ENCODE measurements around the gene SMIM29.

DNA sequence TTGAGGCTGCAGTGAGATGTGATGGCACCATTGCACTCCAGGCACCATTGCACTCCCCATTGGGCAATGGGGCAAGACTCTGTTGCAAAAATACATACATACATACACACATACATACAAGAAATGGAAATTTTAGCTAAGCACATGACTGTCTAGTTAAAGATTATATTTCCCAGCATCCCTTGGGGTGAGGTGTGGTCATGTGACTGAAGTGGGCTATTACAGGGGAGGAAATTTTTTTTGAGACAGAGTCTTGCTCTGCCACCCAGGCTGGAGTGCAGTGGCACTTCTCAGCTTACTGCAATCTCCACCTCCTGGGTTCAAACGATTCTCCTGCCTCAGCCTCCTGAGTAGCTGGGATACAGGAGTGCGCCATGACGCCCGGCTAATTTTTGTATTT lies 44.1 kb downstream of the SMIM29 start:
- TF ChIP-seq CBX3 (IDR thresholded peaks at IDR 0.05; ENCODE audit: low read depth) (no peak), RAD21 (IDR thresholded peaks at IDR 0.05; ENCODE audit: low read depth) (no peak)
